Hematopoietic multipotent progenitor cell treated with erythropoietin and hydrocortisone succinate and interleukin-3 and kit ligand, for 17 days (in vitro differentiated cells): ENCODE data around the gene PNMT.

ENCODE experiments used
- DNase-seq: peaks from one replicate; pipeline ENCODE4 v3.0.0-alpha.2; 2015; ENCODE audit warnings: low spot score

The PNMT gene

DNA sequence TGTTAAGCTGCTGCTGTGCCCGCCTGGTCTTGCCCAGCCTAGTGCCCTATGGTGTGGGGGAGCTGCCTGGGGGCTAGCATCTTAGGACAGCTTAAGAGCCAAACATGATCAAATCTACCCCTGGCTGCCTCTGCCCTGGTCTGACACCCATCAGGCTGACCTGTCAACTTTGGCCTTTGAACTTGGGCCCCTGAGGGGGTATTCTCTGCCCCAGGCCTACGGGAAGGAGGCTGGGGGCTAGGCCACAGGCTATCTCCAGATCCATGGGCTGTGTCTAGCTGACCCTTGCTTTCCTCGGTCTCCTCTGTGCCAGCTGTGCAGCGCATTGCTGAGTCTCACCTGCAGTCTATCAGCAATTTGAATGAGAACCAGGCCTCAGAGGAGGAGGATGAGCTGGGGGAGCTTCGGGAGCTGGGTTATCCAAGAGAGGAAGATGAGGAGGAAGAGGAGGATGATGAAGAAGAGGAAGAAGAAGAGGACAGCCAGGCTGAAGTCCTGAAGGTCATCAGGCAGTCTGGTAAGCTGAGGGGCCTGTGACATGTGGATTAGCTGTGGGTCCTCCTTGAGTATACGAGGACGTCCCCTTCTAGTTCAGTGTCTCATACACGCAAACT is 34.6 kb upstream of the PNMT start:
- DNase-seq = no peak

- peak; percentile 66 for DNase-seq
These were observed 33.8 kb upstream of the PNMT start for GRCh38 chr17:39634384-39634871.

- DNase-seq = no peak
These were observed 32.6 kb upstream of the PNMT start for GRCh38 chr17:39635614-39636176.

- DNase-seq = no peak
These were observed 31.7 kb upstream of the PNMT start for GRCh38 chr17:39636587-39636926.

- peak; percentile 87 for DNase-seq
These were observed 31.1 kb upstream of the PNMT start, which contains the start of gene STARD3 for GRCh38 chr17:39636927-39637736. Gene STARD3 (plus strand): TSS chr17:39637144. CDS start chr17:39653532, 16,388 bp downstream.

DNA sequence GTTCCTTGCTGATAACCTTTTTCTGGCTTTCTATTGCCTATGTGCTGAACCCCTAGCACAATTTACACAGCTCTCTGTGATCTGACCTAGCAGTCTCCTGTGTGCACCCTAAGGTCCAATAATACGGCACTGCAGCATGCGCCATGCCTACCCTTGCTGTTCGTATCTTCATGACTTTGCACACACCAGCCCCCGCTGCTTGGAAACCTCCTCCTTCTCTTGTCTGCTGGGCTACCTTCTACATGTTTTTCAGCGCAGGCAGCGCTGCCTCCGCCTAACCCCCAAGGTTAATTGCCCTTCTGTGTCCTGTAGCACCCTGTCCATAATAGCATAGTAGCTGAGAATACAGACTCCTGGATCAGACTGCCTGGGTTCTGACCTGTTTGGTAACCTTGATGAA is 29.9 kb upstream of the PNMT start:
- DNase-seq = no peak

- DNase-seq = no peak
These were observed 29.2 kb upstream of the PNMT start for GRCh38 chr17:39639043-39639442.

DNA sequence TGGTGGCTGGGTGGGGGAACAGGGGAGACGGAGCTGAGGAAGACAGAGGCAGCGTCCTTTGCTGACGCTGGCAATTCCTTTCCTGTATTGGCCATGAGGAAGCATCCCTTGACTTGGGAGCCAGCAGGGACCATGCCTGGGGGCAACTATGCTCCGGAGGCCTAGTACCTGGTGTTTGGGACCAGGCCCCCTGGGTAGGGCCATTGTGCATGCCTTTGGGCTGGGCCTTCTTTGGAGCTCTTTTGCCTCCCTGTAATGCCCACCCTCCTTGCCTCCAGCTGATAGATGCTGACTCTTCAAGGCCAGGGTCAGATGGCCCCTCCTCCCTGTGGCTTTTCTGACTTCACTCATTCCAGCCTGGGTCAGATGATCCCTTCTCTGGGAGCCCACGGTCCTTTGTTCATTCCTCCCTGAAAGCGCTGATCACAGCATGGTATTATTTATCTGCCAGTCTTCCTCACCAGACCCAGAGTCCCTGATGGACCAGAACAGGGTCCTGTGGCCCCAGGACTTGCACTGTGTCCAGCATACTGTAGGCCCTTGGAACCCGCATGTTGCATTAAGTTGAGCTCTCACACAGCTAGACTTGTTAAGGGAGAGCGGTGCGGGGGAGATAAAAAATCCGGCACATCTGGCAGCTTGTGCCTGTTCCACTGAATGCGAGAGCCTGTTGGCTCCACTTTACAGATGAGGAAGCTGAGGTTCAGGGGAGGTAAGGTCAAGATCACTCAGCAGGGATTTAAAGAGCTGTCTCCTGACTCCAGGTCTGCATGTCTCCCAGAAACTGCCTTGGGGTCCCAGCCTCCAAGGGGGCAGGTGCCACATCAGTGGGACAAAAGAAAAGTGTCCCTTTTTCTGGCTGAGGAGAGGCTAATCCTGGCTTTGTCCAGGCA is 28.4 kb upstream of the PNMT start:
- DNase-seq = no peak

GRCh38 chr17:39640591-39641031 is 27.6 kb upstream of the PNMT start:
- no peak for DNase-seq

GRCh38 chr17:39641097-39641496 is 27.2 kb upstream of the PNMT start:
- DNase-seq = no peak

DNA sequence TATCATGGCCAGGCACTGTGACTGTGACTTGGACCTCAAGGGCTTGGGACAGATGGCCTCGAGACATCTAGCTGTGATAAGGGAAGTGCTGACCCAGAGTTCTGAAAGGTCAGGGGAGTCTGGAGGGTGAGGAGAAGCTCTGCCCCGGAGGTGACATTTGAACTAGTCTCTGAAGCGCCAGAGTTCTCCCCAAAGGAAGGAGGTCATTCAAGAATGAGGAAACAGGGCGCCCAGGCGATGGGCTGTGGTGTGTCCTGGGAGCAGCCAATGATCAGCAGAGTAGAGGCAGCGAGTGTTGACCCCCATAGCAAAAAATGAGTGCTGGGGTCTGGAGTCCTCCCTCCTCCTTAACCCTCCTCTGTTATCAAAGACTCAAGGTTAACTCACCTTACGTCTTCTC is 26.4 kb upstream of the PNMT start:
- no peak for DNase-seq

GRCh38 chr17:39642291-39643074 is 25.8 kb upstream of the PNMT start:
- DNase-seq = no peak

- no peak for DNase-seq
These were observed 25.0 kb upstream of the PNMT start for GRCh38 chr17:39643271-39643670.

- DNase-seq = no peak
These were observed 21.0 kb upstream of the PNMT start for GRCh38 chr17:39647256-39647655.

- no peak for DNase-seq
These were observed 19.5 kb upstream of the PNMT start for GRCh38 chr17:39648616-39649366.

DNA sequence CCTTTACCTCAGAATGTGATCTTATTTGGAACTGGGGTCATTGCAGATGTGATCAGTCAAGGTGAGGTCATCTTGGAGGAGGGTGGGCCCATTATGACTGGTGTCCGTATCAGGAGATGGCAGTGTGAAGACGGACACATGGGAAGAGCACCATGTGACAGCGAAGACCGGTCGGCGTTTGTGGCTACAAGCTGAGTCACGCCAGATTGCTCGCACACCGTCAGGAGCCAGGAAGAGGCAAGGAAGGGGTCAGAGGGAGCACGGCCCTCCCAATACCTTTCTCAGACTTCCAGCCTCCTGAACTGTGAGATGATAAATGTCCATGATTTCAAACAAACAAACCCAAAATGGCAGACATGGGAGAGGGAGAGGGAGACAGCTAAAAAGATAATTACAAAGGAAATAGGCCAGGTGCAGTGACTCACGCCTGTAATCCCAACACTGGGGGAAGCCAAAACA is 18.1 kb upstream of the PNMT start:
- DNase-seq = no peak

GRCh38 chr17:39651923-39652586 is 16.2 kb upstream of the PNMT start:
- DNase-seq = no peak

- DNase-seq = no peak
These were observed 15.5 kb upstream of the PNMT start for GRCh38 chr17:39652587-39653315.

GRCh38 chr17:39653316-39653661 is 15.0 kb upstream of the PNMT start:
- DNase-seq = no peak
